Astrocyte of the hippocampus (primary cell): Measurements from ENCODE around the gene OLR1.
A peak's percentile ranks its signal among the peaks of the same experiment; 100 is the strongest.
"Not testable (repeated sequence)": the region's sequence is repeated elsewhere in the genome, so short reads cannot be mapped to it uniquely, and the experiment has no call there.

Experiments
- DNase-seq: peaks from one replicate; pipeline ENCODE4 v3.0.0; 2011; ENCODE audit warnings: low read depth, low spot score

Gene OLR1

GRCh38 chr12:10190558-10191388 is 18.8 kb upstream of the OLR1 start:
- DNase-seq = peak; percentile 82

GRCh38 chr12:10189653-10190052 is 17.7 kb upstream of the OLR1 start:
- DNase-seq = peak; percentile 54

- not testable (repeated sequence) for DNase-seq
Observed at GRCh38 chr12:10186958-10187357, 15.0 kb upstream of the OLR1 start.

GRCh38 chr12:10186299-10186698 is 14.4 kb upstream of the OLR1 start:
- DNase-seq = no peak

GRCh38 chr12:10184261-10184843 is 12.4 kb upstream of the OLR1 start:
- no peak for DNase-seq

- DNase-seq = no peak
Observed at GRCh38 chr12:10182354-10183049, 10.6 kb upstream of the OLR1 start.

- peak; percentile 21 for DNase-seq
Observed at GRCh38 chr12:10179776-10180181, 7.8 kb upstream of the OLR1 start.

GRCh38 chr12:10178821-10179220 is 6.9 kb upstream of the OLR1 start, which contains the start of gene TMEM52B:
TSS of gene TMEM52B (plus strand) at chr12:10179032. CDS start at chr12:10179575, 543 bp downstream.
- DNase-seq = no peak

- no peak for DNase-seq
Observed at GRCh38 chr12:10175846-10176636, 4.1 kb upstream of the OLR1 start.

GRCh38 chr12:10174986-10175614 is 3.2 kb upstream of the OLR1 start:
- no peak for DNase-seq

- no peak for DNase-seq
Observed at GRCh38 chr12:10170216-10170615, 1.7 kb downstream of the OLR1 start.

GRCh38 chr12:10169104-10169503 is 2.8 kb downstream of the OLR1 start:
- peak; percentile 20 for DNase-seq

GRCh38 chr12:10167599-10167998 is 4.3 kb downstream of the OLR1 start:
- no peak for DNase-seq

GRCh38 chr12:10165421-10165820 is 6.5 kb downstream of the OLR1 start:
- DNase-seq = no peak

- no peak for DNase-seq
Observed at GRCh38 chr12:10163084-10163483, 8.8 kb downstream of the OLR1 start.

- no peak for DNase-seq
Observed at GRCh38 chr12:10160617-10161385, 11.1 kb downstream of the OLR1 start.

- DNase-seq = no peak
Observed at GRCh38 chr12:10159280-10159679, 12.7 kb downstream of the OLR1 start.

GRCh38 chr12:10158406-10158805 is 13.5 kb downstream of the OLR1 start:
- no peak for DNase-seq

GRCh38 chr12:10155966-10156365 is 16.0 kb downstream of the OLR1 start:
- no peak for DNase-seq

- DNase-seq = no peak
Observed at GRCh38 chr12:10154145-10154496, 17.8 kb downstream of the OLR1 start.
